Measurements from ENCODE around the gene KLLN. TPM values are rescaled to one million over a fixed set of nuclear protein-coding genes. Genes with fewer than 3 reads are reported as not detected.
"Not testable (repeated sequence)": the region's sequence is repeated elsewhere in the genome, so short reads cannot be mapped to it uniquely, and the experiment has no call there.

KLLN gene
- total RNA-seq, 1 experiment from 2014 or later, result 0.57 TPM

- no TSS peak for BruUV-seq (replicated peaks)
- peaks cover 51% of the 10 kb centered on the region for H3K79me2 ChIP-seq (ENCODE audit: low read depth)
- H4K20me1 ChIP-seq (ENCODE audit: insufficient read depth), result no peaks in the 10 kb centered on the region
- ChIA-PET CTCF (no interaction called here), POLR2A (ENCODE audit: unreplicated experiment) (no interaction called here)
- H3K9me2 ChIP-seq (ENCODE audit: insufficient read depth), result no peaks in the 10 kb centered on the region
- H3K27ac ChIP-seq, result no peak overlapping the region
- no peak for TF ChIP-seq EZH2 (IDR thresholded peaks at IDR 0.05; ENCODE audit: low read depth)
- no peak for TF ChIP-seq CTCF (conservative IDR thresholded peaks at IDR 0.05)
- no peaks in the 10 kb centered on the region for H3K9me3 ChIP-seq (ENCODE audit: insufficient read depth, low read depth)
- intact Hi-C loops (cut with micrococcal nuclease; ENCODE audit: unreplicated experiment), result no loop called here
- peaks cover 5% of the 10 kb centered on the region; the same call in 1 of the 2 replicates for H3K36me3 ChIP-seq (ENCODE audit: low read depth)
- no peak overlapping the region for H2AFZ ChIP-seq
- no peaks in the 10 kb centered on the region for H3K4me1 ChIP-seq (replicated peaks; ENCODE audit: insufficient read depth)
- H3K4me3 ChIP-seq, result no peak overlapping the region
- H3K27me3 ChIP-seq (ENCODE audit: insufficient read depth, low read depth), result no peaks in the 10 kb centered on the region
- H3F3A ChIP-seq (ENCODE audit: insufficient read depth, low read depth), result no peaks in the 10 kb centered on the region
- H3K4me2 ChIP-seq, result no peak overlapping the region
- DNase-seq, result no peak
Measured at GRCh38 chr10:87886635-87887034, 23.3 kb upstream of the KLLN start.

- intact Hi-C loops (cut with micrococcal nuclease; ENCODE audit: unreplicated experiment), result no loop called here
- Histone ChIP-seq H3K27me3 (ENCODE audit: insufficient read depth, low read depth) (no peaks in the 10 kb centered on the region), H3K4me1 (replicated peaks; ENCODE audit: insufficient read depth) (no peaks in the 10 kb centered on the region), H3K4me2 (no peak overlapping the region), H3K9me3 (ENCODE audit: insufficient read depth, low read depth) (no peaks in the 10 kb centered on the region; the same call in 1 of the 2 replicates), H3K27ac (no peak overlapping the region), H3K9me2 (ENCODE audit: insufficient read depth) (no peaks in the 10 kb centered on the region), H2AFZ (no peak overlapping the region), H3F3A (ENCODE audit: insufficient read depth, low read depth) (no peaks in the 10 kb centered on the region), H3K79me2 (ENCODE audit: low read depth) (peaks cover 54% of the 10 kb centered on the region), H4K20me1 (ENCODE audit: insufficient read depth) (no peaks in the 10 kb centered on the region), H3K4me3 (no peak overlapping the region), H3K36me3 (ENCODE audit: low read depth) (peaks cover 5% of the 10 kb centered on the region; the same call in 1 of the 2 replicates)
- TF ChIP-seq CTCF (conservative IDR thresholded peaks at IDR 0.05), result no peak
- no peak for TF ChIP-seq EZH2 (IDR thresholded peaks at IDR 0.05; ENCODE audit: low read depth)
- no peak for DNase-seq
- POLR2A ChIA-PET (ENCODE audit: unreplicated experiment), result no interaction called here
- no TSS peak for BruUV-seq (replicated peaks)
- CTCF ChIA-PET, result no interaction called here
Measured at GRCh38 chr10:87882555-87883294, 19.4 kb upstream of the KLLN start.

DNA sequence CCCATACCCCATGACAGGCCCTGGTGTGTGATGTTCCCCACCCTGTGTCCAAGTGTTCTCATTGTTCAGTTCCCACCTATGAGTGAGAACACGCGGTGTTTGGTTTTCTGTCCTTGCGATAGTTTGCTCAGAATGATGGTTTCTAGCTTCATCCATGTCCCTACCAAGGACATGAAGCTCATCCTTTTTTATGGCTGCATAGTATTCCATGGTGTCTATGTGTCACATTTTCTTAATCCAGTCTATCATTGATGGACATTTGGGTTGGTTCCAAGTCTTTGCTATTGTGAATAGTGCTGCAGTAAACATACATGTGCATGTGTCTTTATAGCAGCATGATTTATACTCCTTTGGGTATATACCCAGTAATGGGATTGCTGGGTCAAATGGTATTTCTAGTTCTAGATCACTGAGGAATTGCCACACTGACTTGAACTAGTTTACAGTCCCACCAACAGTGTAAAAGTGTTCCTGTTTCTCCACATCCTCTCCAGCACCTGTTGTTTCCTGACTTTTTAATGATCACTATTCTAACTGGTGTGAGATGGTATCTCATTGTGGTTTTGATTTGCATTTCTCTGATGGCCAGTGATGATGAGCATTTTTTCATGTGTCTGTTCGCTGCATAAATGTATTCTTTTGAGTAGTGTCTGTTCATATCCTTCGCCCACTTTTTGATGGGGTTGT is 18.2 kb upstream of the KLLN start:
- intact Hi-C loops (cut with micrococcal nuclease; ENCODE audit: unreplicated experiment), result not testable (repeated sequence)

More for the DNA sequence above, 18.2 kb upstream of the KLLN start:
- H3K79me2 ChIP-seq (ENCODE audit: low read depth), result peaks cover 53% of the 10 kb centered on the region
- H2AFZ ChIP-seq; H3K4me1 ChIP-seq (replicated peaks; ENCODE audit: insufficient read depth); H3K9me3 ChIP-seq (ENCODE audit: insufficient read depth, low read depth); H4K20me1 ChIP-seq (ENCODE audit: insufficient read depth); H3K27me3 ChIP-seq (ENCODE audit: insufficient read depth, low read depth); CTCF ChIA-PET; DNase-seq; H3K4me3 ChIP-seq; BruUV-seq (replicated peaks); H3K36me3 ChIP-seq (ENCODE audit: low read depth); H3K27ac ChIP-seq; H3K9me2 ChIP-seq (ENCODE audit: insufficient read depth); H3K4me2 ChIP-seq; POLR2A ChIA-PET (ENCODE audit: unreplicated experiment); H3F3A ChIP-seq (ENCODE audit: insufficient read depth, low read depth): not testable (repeated sequence)
